UCSD-AML1 (cell line): Measurements from ENCODE around the gene PAQR8.

Source experiments
- DNase-seq: peaks from one replicate; lab custom pipeline; 2025; ENCODE audit not compliant: unreplicated experiment; lab: John Stamatoyannopoulos, UW

PAQR8 gene

GRCh38 chr6:52346503-52346902 lies 15.4 kb upstream of the PAQR8 start:
- no peak for DNase-seq

GRCh38 chr6:52347818-52348217 lies 14.1 kb upstream of the PAQR8 start:
- no peak for DNase-seq

DNA sequence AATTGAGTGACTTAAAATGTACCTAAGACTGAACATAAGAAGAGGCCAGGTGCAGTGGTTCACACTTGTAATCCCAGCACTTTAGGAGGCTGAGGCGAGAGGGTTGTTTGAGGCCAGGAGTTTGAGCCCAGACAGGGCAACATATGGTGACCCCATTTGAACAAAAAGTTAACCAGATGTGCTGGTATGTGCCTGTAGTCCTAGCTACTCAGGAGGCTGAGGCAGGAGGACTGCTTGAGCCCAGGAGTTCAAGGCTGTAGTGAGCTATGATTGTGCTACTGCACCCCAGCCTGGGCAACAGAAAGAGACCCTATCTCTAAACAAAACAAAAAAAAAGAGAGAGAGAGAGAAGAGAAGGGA lies 10.1 kb upstream of the PAQR8 start:
- no peak for DNase-seq

DNA sequence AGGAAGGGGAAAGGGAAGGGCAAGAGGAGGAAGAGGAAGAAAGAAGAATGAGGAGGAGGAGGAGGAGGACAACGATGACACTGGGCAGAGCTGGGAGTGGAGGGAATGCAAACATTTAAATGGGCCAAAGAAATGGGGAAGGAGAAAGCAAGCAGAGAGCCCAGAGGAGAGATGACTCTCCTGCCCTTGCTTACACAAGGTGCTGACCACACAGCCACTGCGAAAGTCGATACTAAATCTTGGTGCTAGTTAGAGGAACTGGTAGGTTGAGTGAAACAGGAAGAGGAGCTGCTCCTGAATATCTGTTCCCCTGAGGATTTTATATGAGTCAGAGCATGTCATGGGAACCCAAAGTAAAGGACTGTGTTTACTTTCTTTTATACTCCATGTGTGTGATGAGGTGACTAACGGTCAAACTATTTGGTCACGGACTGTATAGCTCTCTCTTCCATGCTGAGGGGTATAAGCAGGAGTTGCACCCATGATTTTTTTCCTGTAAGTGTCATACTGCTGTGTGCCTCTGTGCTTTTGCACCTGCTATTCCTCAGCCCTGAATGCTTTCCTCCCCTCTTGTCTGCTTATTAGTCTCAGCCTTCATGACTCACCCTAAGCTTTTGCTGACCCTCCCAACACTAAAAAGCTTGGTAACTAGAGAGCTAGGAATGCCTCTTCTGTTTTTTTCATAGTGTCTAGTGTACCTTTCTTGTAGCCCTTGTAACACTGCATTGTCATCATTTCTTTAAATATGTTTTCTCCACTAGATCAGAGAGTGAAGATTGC lies 9.5 kb upstream of the PAQR8 start:
- no peak for DNase-seq

- no peak for DNase-seq
Observed at GRCh38 chr6:52356017-52356416, 5.9 kb upstream of the PAQR8 start.

DNA sequence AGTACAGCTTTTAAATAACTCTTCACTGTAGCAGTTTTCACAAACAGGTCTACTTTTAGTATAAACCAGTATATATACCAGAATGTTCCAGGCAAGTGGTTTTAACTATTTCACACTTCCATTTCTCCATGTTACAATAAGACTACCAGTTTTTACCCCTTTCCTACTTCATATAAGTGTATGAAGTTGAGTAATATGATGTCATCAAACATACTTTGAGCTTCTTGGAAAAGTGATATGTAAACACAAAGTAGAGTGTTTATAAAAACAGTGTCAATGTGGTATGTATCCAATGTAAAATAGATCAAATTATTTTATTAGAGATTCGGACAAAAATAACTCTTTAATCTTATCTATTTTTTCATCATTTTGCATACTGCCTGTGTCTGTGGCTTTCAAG lies 2.5 kb upstream of the PAQR8 start:
- no peak for DNase-seq

DNA sequence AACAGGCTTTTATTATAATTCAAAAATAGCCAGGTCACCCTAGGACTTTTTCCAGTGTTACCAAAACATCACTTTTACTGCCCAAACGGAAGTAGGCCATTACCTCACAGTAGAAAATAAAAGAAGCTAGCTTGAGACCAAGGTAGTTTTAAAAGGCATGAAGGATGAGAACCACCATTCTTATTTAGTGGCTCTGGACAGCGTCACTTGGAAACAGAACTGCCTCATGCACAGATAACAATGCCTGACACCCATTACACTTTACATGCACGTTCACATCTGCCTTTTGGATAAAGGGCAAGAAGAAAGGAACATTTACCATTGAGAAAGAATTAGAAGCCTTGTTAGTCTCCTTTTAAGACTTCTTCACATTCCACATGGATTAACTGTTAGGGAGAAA lies 1.9 kb upstream of the PAQR8 start:
- DNase-seq, result no peak

DNA sequence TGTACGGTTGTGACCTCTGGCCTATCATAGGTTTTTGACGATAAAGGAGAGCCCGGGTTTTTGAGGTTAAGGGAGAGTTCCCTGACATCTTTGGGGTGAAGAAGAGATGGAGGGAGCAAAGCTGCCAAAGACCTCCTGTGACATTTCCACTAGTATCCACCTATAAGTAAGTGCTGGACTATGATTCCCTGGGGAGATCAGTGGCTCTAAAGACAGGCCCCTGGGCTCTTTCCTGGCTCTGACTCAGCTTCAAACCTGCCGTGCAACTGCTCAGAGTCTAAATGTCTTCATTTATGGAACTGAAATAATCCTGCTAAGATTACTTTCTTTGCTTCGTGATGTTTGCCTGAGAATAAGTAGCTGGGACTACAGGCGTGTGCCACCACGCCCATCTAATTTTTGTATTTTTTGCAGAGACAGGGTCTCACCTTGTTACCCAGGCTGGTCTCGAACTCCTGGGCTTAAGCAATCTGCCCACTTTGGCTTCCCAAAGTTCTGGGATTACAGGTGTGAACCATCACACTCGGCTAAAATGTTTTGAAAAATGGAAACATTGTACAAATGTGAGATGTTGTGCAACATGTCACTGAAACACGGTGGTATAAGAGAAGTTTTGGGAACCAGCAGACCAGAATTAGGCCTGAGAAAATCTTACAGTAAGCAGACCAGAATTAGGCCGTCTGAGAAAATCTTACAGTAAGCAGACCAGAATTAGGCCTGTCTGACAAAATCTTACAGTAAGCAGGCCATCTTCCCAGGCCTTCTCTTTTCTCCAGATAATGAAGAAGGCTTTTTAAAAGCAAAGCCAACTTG lies 1.1 kb upstream of the PAQR8 start:
- DNase-seq, result no peak

GRCh38 chr6:52361414-52361944 lies 472 bp upstream of the PAQR8 start:
- no peak for DNase-seq

DNA sequence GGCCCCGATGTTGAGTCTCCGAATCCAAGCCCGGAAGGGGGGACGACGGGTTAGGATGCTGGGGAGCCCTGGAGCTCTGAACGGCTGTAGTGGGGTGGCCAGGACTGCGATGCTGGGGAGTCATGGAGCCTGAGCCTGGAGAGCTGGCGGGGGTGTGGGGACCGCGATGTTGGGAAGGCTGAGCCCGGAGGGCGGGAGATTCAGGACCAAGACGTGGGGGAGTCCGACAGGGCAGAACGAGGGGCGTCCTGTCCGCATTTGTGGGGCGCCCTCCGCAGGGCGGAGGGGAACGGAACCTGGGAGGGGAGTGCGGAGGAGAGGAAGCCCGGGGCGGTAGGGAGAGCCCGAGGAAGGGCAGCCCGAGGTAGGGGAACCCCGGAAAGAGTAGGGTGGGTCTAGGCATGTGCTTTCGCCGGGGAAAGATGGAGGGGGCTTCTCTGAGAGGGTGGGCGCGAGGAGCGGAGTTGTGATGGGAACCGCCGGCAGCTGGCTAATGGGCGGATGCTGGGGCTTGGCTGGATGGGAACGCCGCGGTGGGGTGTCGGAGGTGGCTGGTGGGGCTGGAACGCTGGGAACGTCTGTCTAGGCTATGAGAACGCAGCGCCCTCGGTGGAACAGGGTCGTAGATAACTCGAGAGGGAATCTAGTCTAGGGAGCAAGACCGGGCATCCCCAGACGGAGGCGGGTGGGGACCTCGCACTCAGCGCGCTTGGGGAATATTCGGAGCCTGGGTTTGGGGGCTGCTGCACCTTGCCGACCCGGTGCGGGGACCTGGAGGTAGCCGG lies 684 bp downstream of the PAQR8 start:
- peak; percentile 67 for DNase-seq

GRCh38 chr6:52363228-52363867 lies 1.4 kb downstream of the PAQR8 start:
- DNase-seq, result no peak

- no peak for DNase-seq
Observed at GRCh38 chr6:52364480-52365166, 2.7 kb downstream of the PAQR8 start.

GRCh38 chr6:52365317-52365716 lies 3.4 kb downstream of the PAQR8 start:
- DNase-seq, result no peak

- no peak for DNase-seq
Observed at GRCh38 chr6:52365866-52366540, 4.1 kb downstream of the PAQR8 start.

DNA sequence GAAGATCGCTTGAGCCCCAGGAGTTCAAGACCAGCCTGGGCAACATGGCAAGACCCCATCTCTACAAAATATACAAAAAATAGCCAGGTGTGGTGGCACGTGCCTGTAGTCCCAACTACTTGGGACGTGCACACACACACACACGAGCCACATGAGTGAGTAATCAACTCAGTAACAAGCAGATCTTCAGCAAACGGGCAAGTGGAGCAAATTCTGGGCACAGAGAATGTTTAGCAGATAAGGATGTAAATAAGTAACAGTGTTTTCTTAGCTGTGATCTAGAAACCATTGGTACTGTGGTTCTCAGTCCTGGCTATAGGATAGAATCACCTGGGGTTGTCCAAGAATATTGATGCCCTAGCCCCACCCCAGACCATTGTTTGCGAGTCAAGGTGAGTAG lies 6.1 kb downstream of the PAQR8 start:
- DNase-seq, result no peak

DNA sequence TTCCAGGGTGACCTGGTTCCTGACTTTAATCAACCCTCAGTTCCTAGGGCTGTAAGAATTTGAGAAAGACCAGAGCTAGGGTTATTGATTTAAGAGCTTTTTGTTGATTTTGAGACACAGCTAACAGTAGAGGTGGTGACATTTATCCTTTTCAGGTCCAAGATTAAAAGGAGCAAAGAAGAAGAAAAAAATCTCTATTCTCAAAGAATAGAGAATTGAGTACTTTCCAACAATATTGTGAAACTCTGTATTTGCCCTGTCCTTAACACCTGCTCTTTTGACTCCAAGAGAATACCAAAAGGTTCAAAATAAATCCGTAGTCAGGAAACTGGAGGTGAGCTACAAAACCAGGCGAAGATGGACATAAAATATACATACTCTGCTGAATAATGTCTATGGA lies 7.3 kb downstream of the PAQR8 start:
- DNase-seq, result no peak

DNA sequence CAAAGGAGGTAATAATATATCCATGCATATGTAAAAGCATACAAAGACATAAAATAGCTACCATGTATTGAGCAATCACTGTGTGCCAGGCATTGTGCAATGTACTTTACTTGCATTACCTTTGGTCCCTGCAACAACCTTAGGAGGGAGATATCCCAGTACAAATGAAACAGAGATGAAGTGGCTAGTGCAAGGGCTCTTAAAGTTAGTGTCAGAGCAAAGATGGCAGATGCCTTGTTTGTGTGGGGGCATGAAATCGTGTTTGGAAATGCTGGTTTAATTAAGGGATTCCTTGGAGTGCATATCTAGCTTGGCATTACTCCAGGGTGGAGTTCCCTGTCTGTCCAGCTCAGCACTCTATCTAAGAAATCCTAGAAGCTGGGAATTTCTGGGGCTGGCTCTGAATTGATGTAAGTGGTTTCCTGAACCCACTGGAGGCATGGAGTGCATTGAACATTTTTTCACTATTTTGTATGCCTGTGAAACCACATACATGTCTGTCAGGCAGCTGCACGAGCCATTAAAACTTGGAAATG lies 9.8 kb downstream of the PAQR8 start:
- no peak for DNase-seq

DNA sequence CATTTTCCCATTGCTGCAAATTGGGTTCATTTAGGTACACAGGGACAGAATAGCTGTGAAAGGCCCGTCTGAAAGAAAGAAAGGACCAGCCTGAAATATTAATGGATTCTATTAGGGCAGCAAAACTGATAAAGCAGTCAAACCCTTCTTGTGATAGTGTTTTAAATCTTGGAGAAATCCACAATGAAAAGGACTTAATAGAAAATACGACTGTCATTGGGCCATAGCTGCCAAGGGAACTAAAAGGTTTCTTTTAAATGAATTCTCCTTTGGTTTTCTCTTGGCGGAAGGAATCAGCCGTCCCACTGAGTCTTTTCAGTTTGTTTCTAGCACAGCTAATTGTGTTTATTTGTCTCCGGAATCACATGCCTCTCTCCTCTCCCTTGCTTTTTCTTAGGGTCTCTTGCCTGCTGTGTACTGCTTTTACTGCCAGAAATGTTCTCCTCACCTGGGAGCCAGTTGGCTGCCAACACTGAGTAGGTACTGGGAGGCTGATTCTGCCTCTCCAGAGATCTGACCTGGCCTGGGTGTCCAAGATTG lies 11.3 kb downstream of the PAQR8 start:
- DNase-seq, result no peak

- DNase-seq, result no peak
Observed at GRCh38 chr6:52374247-52374646, 12.3 kb downstream of the PAQR8 start.
